ENCODE measurements around the gene MAML3.

- no peak for TF ChIP-seq CTCF (IDR thresholded peaks at IDR 0.05; ENCODE audit: low read depth, low read length, poor library complexity, severe bottlenecking)
- no peak for TF ChIP-seq EZH2phosphoT487 (IDR thresholded peaks at IDR 0.05; ENCODE audit: borderline replicate concordance, low read length)
Observed at GRCh38 chr4:140134746-140135425, 19.1 kb downstream of the MAML3 start.

Measured in DOHH2 (cell line).